ENCODE measurements around the gene SMPD3.

The SMPD3 gene

DNA sequence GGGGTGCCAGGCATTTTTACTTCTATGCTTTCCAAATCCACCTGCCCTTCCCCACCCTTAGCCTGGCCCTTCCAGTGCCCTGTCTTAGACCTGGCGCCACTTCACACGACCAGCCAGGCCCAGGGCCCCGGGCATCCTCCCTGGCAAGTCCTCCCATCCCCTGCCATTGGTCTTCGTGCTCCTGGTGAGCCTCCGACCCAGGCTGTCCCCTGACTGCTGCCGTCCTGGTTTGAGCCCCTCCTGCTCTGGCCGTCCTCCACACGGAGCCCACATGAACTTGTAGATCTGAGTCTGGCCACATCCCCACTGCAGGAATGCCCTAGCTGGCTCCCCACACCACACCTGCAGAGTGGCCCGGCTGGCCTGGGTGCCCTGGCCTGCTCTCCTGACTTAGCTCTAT lies 93.5 kb downstream of the SMPD3 start:
- no peak for DNase-seq (ENCODE audit: low read depth)

DNA sequence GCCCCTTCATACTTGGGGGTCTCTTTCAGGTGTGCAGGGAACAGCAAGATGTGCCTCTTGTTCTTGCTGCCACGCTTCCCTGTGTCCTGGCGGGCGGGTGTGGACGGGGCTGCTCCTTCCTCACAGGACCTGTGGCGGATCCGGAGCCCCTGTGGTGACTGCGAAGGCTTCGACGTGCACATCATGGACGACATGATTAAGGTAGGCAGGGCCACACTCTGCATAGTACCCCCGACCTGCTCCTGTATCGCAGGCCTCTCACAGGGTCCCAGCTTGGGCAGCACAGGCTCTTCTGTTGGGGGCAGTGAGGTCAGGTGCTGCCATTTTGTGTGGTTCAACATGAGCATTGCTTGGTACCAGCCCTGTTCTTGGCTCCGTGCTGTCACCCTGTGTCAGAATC lies 94.9 kb downstream of the SMPD3 start:
- DNase-seq (ENCODE audit: low read depth): no peak

DNA sequence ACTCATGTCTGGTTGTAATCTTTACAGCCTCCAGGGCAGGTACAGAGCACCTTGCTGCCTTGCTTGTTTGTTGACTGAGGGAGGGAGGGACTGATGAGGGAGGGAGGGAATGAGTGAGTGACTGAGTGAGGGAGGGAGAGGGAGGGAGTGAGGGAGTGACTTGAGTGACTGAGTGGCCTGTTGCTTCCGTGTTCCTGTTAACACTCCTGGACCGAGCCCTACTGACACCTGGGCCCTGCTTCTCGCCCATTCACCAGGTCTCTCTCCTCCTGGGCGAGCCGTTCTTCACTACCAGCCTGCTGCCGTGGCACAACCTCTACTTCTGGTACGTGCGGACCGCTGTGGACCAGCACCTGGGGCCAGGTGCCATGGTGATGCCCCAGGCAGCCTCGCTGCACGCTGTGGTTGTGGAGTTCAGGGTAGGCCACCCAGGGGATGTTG lies 96.3 kb downstream of the SMPD3 start:
- DNase-seq (ENCODE audit: low read depth): no peak

DNA sequence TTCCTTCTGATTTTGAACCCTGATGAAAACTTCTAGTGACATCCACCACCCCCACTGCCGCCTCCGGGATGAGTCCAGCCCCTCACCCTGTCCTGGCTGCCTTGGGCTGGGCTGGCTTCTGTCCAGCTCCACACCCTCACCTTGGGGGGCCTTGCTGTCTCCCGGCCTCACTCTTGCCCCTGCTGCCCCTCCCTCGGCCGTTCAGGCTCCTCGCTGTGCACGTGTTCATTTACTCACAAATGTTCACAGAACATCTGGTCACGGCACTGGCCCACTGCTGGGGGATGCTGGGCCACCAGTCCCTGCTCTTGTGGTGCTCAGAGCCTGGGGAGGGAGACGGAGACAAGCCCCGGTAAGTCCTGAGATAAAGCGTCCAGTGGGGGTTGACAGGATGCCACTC lies 96.8 kb downstream of the SMPD3 start:
- DNase-seq (ENCODE audit: low read depth): no peak

DNA sequence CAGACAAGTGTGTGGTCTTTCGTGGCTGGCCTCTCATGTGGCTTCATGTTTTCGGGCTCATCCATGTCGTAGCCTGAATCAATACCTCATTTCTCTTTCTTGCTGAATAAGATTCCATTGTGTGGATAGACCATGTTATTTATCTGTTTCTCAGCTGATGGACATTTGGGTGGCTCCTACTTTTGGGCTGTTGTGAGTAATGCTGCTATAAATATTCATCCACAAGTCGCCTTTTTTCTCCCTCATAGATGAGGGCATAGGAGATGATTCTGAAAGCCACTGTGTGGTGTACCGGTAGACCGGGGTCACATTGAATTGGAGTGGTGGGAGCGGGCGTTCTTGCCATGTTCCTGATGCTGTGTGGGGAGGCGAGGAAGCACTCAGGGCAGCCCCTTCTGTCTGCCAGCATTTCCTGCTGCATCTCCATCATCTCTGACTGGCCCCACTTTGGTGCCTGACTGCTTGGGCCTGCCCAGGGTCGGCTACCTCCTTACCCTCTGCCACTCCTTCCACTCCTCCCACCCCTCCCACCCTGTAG lies 97.4 kb downstream of the SMPD3 start:
- no peak for DNase-seq (ENCODE audit: low read depth)

DNA sequence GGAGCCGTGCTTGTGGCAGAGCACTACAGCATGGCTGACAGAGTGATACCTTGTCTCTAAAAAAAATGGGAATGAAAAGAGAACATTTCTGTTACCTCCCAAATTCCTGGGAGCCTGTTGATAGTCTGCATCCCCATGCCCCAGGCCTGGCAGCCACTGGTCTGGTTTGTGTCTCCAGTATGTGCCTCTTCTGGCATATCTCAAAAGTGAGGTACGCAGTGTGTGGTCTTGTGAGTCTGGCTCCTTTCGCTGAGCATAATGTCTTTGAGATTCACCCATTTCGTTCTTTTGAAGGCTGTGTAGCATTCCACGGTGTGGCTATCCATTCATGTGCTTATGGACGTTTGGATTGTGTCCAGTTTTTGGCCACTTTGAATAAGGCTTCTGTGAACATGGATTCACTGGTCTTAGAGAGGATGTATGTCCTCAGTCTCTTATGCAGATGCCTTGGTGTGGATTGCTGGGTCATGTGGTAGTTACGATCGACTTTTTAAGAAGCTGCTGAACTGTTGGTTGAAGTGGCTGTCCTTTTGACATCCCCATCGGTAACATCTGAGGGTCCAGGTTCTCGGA lies 98.4 kb downstream of the SMPD3 start:
- DNase-seq (ENCODE audit: low read depth): no peak

DNA sequence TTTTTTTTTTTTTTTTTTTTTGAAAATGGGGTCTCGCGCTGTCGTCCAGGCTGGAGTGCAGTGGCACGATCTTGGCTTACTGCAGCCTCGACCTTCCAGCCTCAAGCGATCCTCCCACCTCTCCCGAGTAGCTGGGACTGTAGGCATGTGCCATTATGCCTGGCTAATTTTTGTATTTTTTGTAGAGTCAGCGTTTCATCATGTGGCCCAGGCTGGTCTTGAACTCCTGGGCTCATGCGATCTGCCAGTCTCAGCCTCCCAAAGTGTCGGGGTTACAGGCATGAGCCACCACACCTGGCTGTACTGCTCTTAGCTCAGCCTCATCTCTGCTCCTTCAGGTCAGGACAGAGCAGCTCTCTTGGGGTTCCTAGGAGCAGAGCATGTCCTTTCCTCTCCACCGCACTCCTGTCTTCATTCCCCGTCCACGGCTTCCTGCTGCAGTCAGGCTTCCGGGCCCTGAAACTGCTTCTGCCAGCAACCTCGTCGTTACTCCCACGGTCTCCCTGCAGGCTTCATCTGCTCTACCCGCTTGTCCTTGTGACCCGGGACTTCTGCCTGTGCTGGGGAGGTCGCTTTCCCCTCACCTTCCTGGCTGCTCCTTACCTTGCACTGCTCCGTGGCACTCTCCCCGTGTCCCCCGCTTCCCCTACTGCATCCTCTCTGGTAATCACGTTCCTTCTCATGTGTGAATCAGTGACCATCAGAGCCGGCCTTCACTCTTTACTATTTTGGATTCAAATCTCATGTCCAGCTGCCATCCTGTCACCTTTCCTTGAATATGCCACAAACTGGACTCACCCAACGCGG lies 99.5 kb downstream of the SMPD3 start:
- DNase-seq (ENCODE audit: low read depth): no peak

DNA sequence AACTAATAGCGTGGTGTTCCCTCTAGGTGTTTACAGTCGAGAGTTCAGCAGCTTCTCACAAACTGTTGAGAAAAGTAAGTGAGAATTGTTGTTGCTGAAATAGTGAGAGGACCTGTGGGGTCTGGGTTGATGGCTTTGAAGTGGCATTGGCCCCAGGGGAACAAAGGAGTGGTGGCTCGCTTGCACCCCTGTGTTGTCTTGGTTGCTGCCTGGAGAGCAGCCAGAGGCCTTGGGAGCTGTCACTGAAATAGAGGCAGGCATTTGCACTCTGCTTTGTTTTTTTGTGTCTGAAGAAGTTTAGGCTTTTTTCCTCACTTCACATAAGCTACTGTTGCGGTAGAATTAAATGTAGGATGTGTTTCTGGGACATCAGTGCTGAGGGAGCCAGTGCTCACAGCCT lies 100.7 kb downstream of the SMPD3 start:
- no peak for DNase-seq (ENCODE audit: low read depth)

DNA sequence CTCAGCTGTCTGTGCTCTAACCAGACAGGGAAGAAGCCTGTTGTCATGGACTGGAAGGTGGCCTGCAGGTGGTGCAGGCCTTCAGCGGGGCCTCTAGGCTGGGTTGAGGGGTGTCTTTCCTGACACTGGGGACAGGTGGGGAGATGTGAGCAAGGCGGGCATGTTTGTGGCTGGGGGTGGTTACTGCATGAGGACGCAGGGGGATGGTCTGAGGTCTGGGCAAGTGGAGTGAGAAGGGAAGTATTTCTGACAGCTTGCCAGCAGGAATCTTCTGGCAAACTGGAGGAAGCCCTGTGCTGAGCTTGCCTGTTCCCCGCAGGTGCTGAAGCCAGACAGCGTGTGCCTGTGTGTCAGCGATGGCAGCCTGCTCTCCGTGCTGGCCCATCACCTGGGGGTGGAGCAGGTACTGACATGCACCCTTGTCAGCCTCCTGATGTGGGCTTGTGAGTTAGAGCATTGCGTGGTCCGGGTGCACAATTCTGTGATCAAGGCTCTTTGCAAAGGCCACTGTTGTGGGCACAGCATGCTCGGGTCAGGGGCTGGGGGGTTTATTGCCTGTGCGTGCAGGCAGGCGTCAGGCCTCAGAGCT lies 101.3 kb downstream of the SMPD3 start:
- no peak for DNase-seq (ENCODE audit: low read depth)

DNA sequence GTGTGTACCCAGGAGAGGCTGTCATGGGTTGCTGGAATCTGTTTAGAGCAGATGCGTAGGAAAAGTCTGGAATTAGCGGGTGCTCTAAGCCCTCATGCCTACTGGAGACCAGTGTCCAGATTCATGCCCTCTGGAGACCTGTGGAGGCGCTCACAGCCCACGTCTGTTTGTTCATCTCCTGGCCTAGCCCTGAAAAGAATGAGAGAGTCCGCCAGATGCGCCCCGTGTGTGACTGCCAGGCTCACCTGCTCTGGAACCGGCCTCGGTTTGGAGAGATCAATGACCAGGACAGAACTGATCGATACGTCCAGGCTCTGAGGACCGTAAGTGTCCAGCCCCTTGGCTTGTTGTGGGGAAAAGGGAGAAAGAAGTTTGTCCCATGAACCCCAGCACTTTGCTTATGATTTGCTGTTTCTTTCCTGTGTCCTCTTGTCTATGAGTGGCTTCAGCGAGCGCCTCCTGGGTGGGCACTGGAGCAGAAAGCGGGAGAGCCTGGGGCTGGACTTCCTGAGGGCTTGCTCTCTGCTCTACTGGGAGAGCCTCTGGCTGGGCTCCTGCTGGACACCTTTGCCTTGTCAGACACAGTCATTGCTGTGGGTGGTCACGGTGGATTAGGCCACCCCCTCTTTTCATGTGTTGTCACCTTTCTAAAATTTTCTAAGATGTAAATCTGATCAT lies 102.2 kb downstream of the SMPD3 start:
- DNase-seq (ENCODE audit: low read depth): no peak

DNA sequence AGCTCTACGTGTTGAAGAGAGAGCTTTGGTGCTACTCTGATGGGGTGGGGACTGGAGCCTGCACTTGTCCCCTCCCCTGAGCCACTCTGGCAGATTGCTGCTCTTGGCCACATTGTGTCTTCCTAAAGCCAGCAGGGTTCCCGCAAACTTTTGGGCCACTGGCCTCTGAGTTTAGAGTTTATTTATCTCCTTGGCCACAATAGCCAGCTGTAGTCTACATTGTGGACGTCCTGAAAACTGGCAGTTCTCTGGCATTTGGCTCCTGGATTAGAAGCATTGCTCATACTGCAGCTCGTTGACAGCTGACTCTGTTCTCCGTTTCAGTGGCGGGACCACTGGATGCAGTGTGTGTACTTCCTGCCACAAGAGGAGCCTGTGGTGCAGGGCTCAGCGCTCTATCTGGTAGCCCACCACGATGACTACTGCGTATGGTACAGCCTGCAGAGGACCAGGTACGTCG lies 102.9 kb downstream of the SMPD3 start:
- no peak for DNase-seq (ENCODE audit: low read depth)

DNA sequence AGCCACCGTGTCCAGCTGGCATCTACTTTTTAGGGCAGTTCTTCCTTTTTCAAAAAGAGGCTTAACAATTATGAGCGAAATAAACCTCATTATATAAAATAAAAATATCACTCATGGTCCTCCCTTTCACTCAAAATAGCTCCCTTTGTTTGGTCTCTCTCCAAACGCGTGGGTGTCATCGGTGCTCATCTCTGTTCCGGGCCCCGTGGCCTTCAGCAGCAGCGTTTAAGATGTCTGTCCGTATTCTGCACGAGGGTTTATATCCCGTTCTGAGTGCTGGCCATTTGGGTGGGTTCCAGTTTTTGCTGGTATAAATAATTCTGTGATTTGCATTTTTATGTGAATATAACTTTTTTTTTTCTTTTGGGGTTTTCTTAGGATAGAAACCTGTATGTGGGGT lies 104.1 kb downstream of the SMPD3 start:
- no peak for DNase-seq (ENCODE audit: low read depth)

DNA sequence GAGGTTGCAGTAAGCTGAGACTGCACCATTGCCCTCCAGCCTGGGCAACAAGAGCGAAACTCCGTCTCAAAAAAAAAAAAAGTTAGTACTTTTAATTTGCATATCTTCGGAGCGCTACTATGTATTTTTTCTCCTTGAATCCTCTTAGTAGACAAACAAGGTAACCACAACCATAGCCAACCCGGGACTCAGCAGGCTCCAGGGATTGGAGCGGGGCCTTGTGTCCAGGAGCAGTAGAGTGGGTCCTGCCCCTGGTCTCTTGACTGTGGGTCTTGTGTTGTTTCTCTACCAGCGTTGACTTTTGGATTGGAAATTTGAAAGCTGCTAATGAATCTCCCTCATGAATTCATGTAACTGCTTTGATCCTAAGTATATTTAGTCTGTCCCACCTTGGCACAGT lies 105.2 kb downstream of the SMPD3 start:
- no peak for DNase-seq (ENCODE audit: low read depth)

DNA sequence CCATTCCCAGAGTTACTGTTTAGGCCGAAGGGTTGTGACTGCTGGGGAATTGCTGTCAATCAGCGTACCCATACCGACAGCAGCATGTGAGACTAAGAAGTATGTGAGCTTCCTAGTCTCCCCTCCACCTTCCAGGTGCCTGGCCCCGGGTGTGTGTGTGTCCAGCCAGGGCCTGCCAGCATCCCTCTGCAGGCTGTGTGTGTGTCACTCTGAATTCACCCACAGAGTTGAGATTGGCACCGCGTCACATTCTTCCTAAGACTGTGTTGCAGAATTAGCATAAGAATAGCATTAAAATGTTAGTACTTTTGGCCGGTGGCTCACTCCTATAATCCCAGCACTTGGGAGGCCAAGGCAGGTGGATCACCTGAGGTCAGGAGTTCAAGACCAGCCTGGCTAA lies 105.7 kb downstream of the SMPD3 start:
- no peak for DNase-seq (ENCODE audit: low read depth)

DNA sequence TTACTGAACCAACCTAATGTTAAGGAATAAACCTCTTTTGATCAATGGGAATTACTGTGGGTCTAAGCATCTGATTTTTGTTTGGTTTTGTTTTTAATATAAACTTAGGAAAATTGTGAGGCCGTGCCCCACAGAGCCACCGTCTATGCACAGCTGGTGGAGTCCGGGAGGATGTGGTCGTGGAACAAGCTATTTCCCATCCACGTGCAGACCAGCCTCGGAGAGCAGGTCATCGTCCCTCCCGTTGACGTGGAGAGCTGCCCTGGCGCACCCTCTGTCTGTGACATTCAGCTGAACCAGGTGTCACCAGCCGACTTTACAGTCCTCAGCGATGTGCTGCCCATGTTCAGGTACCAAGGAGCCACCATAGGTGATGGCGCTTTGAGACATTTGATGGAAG lies 109.1 kb downstream of the SMPD3 start:
- DNase-seq (ENCODE audit: low read depth): no peak

DNA sequence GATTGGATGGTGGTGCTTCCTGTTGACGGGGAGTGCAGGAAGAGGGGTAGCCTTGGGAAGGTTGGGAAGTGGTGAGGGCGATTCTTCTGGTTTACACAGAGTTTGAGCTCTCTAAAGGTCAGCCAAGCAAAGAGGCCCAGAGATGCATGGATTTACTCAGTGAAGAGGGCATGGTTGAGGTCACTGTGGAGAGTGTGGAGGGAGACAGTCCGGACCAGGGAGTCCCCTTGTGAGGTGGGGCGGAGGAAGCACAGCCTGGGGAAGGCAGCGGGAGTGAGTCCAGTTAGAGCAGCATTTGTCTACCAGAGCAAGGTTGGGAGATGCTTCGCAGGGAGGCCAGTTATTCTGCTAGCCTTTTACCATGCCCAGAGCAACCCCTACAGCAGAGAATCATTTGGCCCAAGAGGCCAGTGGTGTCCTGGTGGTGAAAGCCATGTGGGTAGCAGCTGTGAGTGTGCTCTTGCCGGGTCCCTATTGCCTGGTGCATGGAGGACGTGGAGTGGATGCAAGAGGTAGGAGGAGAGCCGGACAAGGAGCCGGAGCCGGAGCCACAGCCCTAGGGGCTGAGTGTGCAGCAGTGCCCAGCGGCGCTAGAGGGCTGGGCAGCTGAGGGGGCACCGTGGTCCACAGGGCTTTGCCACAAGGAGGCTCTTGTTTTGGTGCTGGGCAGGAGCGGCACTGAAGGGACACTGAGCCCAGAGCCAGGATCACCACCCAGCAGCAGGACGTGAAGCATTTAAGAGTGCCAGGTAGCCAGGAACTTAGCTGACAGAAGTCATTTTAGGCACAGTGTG lies 109.8 kb downstream of the SMPD3 start:
- DNase-seq (ENCODE audit: low read depth): no peak

DNA sequence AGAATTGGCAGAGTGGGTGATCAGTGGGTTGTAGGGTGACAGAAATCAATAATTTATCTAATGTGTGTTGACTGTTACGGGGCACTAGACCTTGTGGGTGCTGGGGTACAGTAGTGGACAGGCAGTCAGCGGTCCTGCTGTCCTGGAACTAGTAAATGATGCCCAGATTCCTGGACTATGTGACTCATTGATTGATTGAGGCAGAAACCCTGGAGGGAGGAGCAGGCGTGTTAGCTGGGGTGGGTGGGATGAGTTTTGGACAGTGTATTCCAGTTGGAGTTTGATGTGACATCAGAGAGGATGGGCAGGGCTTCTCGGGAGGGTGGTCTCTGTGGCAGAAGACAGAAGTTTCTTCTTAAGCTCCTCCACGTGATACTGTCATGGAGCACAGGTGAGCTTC lies 113.1 kb downstream of the SMPD3 start:
- DNase-seq (ENCODE audit: low read depth): peak; percentile 46

DNA sequence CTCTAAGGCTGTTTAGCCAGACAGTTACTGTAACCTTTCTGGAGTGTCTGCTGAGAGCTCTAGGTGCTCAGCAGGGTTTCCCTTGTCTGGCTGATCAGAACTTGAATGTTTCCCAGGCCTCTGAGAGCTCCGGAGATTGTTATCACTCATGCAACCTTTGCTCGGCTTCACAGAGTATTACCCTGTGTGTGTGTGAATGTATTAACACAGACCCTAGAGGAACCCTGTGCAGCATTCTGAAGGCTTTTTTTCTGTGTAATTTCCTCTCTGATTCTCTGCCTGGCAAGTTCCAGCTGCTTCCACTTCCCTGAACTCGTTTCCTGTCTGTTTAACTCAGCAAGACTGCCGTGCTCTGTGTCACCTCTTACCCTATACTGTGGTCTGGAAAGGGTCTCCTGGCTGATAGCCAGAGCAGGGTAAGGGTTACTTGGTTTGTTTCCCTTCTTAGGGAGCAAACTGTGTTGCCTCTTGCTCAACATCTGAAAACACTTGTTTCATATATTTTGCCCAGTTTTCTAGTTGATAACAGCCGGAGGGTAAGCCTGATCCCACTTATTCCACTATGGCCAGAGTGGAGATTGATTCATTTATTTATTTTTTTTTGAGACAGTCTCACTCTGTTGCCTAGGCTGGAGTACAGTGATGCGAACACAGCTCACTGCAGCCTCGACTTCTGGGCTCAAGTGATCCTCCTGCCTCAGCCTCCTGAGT lies 115.7 kb downstream of the SMPD3 start:
- DNase-seq (ENCODE audit: low read depth): no peak

DNA sequence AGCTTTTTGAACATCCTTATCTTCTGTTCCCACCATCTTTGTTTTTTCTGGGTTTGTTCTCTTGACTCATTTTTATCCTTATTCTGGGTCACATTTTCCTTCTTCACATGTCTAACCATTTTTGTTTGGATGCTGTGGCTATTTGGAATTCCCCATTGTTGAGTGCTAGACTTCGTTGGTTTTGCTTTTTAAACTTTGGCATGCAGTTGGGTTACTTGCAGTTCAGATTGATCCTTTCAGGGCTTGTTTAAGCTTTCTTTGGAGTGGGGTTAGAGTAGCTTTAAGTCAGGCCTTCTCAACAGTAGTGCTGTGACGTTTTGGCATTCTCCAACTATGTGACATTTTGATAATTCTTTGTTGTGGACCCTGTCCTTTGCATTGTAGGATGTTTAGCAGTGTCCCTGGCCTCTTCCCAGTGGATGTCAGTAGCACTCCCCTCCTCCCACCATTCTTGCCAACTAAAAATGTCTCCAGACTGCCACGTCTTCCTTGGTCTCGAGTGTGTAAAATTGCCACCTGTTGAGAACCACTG lies 116.4 kb downstream of the SMPD3 start:
- DNase-seq (ENCODE audit: low read depth): no peak

DNA sequence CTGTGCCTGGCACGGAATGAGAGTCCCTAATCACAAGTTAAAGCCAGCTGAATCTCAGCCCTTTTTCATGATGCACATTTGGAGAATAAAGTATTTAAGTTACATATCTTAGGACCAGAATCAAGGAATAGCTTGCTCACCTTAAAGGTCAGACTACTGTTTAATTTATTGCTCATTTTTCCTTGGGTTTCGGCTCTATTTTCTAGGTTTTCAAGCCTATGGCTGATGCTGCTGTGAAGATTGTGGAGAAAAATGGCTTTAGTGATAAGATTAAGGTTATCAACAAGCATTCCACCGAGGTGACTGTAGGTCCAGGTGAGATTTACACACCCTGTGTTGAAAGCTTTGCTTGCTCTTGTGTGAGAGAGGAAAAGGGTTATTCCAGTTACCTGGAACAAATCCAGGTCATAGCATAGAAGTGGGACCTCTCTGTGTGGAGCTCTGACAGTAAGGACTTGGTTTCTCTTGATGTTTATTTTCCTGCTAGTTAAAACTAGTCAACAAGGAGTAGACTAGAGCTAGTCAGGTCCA lies 119.4 kb downstream of the SMPD3 start:
- no peak for DNase-seq (ENCODE audit: low read depth)
